BE2C (cell line): ENCODE results near the gene UQCC2.
A peak's percentile ranks its signal among the peaks of the same experiment; 100 is the strongest.

ENCODE experiments used
- DNase-seq: peaks from one replicate; pipeline ENCODE4 v3.0.0-alpha.2; 2020
- H3K27me3 ChIP-seq: fragments of 250-450 bp; sonication (Bioruptor Pico); 2 replicates; pipeline ENCODE4 v1.5.1; 2020; ENCODE audit warnings: mild to moderate bottlenecking
- H3K36me3 ChIP-seq: fragments of 250-450 bp; sonication (Bioruptor Pico); 2 replicates; pipeline ENCODE4 v1.5.1; 2020; ENCODE audit warnings: mild to moderate bottlenecking
- H3K4me1 ChIP-seq: fragments of 250-450 bp; sonication (Bioruptor Pico); 2 replicates; pipeline ENCODE4 v1.5.1; 2020
- H3K4me3 ChIP-seq: 2 replicates; pipeline ENCODE4 v1.5.1; 2011; ENCODE audit warnings: low read depth, low read length
- H3K9me3 ChIP-seq: fragments of 250-450 bp; sonication (Bioruptor Pico); 2 replicates; pipeline ENCODE4 v1.5.1; 2020
- CTCF ChIP-seq: IDR thresholded peaks from 2 replicates; pipeline ENCODE4 v1.5.1; 2012; ENCODE audit warnings: mild to moderate bottlenecking, low read depth, low read length

UQCC2 gene

GRCh38 chr6:33665957-33666356 is 45.5 kb downstream of the UQCC2 start:
- no peak overlapping the region for H3K4me3 ChIP-seq
- no peaks in the 10 kb centered on the region for H3K27me3 ChIP-seq
- no peaks in the 10 kb centered on the region for H3K4me1 ChIP-seq
- no peaks in the 10 kb centered on the region for H3K9me3 ChIP-seq
- TF ChIP-seq CTCF: 0 out of 2 replicates have a peak, but pooled peaks have one; percentile 10
- no peaks in the 10 kb centered on the region for H3K36me3 ChIP-seq
- DNase-seq: no peak

DNA sequence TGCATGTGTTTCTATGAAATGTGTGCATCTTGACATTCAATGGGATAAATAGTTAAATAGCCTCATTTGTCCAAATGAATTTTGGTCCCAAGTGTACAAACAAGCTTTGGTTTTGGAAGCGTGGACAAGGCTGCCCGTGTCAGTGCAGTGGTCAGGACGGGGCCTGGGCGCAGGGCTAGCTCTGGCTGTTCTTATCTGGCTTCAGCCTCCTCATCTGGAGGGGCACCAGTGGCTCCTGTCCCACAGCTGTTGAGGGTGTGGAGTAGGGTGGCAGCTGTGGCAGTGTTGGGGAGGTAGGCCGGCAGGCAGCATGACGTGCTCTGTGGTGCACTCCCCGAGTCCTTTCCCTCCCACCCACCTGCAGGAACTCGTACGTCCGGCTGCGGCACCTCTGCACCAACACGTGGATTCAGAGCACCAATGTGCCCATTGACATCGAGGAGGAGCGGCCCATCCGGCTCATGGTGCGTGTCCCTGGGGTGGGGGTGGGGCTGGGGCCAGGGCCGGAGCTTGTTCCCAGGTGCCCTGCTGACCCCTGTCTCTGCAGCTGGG is 46.9 kb downstream of the UQCC2 start:
- DNase-seq: no peak
- no peak overlapping the region for H3K4me3 ChIP-seq
- no peaks in the 10 kb centered on the region for H3K9me3 ChIP-seq
- H3K36me3 ChIP-seq: no peaks in the 10 kb centered on the region
- H3K4me1 ChIP-seq: no peaks in the 10 kb centered on the region
- no peaks in the 10 kb centered on the region for H3K27me3 ChIP-seq
- TF ChIP-seq CTCF: no peak

- Histone ChIP-seq H3K27me3 (no peaks in the 10 kb centered on the region), H3K9me3 (no peaks in the 10 kb centered on the region), H3K4me1 (no peaks in the 10 kb centered on the region), H3K36me3 (no peaks in the 10 kb centered on the region), H3K4me3 (no peak overlapping the region)
- no peak for DNase-seq
- TF ChIP-seq CTCF: no peak
Measured at GRCh38 chr6:33663727-33664449, 47.6 kb downstream of the UQCC2 start.

DNA sequence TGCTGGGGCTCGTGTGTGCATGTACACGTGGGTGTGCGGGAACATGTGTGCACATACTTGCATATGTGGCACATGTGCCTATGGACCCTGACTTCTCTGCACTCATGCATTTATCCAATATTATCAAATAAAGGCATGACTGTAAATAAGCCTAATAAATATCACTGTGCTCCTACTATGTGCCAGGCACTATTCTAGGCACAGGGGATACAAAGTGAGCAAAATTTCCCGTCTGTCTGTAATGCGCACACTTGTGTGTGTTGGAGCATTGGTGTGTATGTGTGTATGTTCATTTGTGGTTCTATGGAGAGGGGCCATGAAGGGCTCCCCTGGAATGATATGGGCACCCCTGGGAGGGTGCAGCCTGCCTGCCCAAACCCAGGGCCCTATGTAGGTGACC is 48.5 kb downstream of the UQCC2 start:
- Histone ChIP-seq H3K9me3 (no peaks in the 10 kb centered on the region), H3K4me3 (no peak overlapping the region), H3K36me3 (no peaks in the 10 kb centered on the region), H3K27me3 (no peaks in the 10 kb centered on the region), H3K4me1 (no peaks in the 10 kb centered on the region)
- no peak for DNase-seq
- no peak for TF ChIP-seq CTCF

DNA sequence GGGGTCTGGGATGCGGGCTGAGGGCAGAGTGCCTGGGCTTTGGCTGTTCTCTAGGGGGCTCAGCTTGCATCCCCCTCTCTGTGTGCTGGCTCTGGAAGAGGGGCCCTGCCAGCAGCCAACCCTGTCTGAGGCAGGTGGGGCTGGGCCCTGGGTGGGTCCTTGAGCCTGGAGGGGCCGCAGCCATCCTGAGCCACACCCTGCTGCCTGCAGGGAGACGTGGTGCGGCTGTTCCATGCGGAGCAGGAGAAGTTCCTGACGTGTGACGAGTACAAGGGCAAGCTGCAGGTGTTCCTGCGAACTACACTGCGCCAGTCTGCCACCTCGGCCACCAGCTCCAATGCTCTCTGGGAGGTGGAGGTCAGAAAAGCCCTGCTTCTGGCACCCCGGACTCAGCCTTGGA is 49.2 kb downstream of the UQCC2 start:
- no peak for TF ChIP-seq CTCF
- Histone ChIP-seq H3K9me3 (no peaks in the 10 kb centered on the region), H3K4me1 (no peaks in the 10 kb centered on the region), H3K27me3 (no peaks in the 10 kb centered on the region), H3K36me3 (no peaks in the 10 kb centered on the region), H3K4me3 (no peak overlapping the region)
- no peak for DNase-seq

GRCh38 chr6:33661106-33661838 is 50.2 kb downstream of the UQCC2 start:
- no peak for DNase-seq
- Histone ChIP-seq H3K4me1 (no peaks in the 10 kb centered on the region), H3K4me3 (no peak overlapping the region), H3K9me3 (no peaks in the 10 kb centered on the region), H3K27me3 (no peaks in the 10 kb centered on the region), H3K36me3 (no peaks in the 10 kb centered on the region)
- TF ChIP-seq CTCF: no peak
